SK-N-MC (cell line): Measurements from ENCODE around the gene TMCO5A.
"Not testable (repeated sequence)": the region's sequence is repeated elsewhere in the genome, so short reads cannot be mapped to it uniquely, and the experiment has no call there.

Source experiments
- DNase-seq: peaks from one replicate; pipeline ENCODE4 v3.0.0-alpha.2; 2011; ENCODE audit warnings: low read depth, low spot score
- H3K27ac ChIP-seq: fragments of 200-600 bp; sonication (generic); 2 replicates; pipeline ENCODE4 v1.5.1; 2016; ENCODE audit warnings: mixed run types
- H3K36me3 ChIP-seq: fragments of 200-600 bp; sonication (generic); 2 replicates; pipeline ENCODE4 v1.6.1; 2017; ENCODE audit warnings: antibody characterized with exemption, low read length, mixed read lengths; ENCODE audit not compliant: insufficient read depth
- H3K4me3 ChIP-seq: fragments of 200-600 bp; sonication (generic); 2 replicates; pipeline ENCODE4 v1.5.1; 2016
- H3K9ac ChIP-seq: fragments of 200-600 bp; sonication (generic); 2 replicates; pipeline ENCODE4 v1.8.0; 2017; ENCODE audit warnings: mixed run types, mixed read lengths; ENCODE audit not compliant: insufficient read length
- H3K9me3 ChIP-seq: fragments of 200-600 bp; sonication (generic); 2 replicates; pipeline ENCODE4 v1.6.1; 2017; ENCODE audit warnings: low read depth, mild to moderate bottlenecking, antibody characterized with exemption, low read length, moderate library complexity, mixed read lengths
- EZH2 ChIP-seq: fragments of 200-600 bp; sonication (generic); IDR thresholded peaks from one replicate; pipeline ENCODE4 v1.6.1; 2017; ENCODE audit warnings: antibody characterized with exemption
- FOXP2 ChIP-seq: optimal IDR thresholded peaks from 2 replicates; pipeline ENCODE3; 2011; ENCODE audit warnings: mild to moderate bottlenecking, moderate library complexity; ENCODE audit not compliant: insufficient read depth; ENCODE audit errors: extremely low read length, control extremely low read depth
- POLR2AphosphoS5 ChIP-seq: IDR thresholded peaks from 2 replicates; pipeline ENCODE4 v1.6.1; 2012; ENCODE audit warnings: mild to moderate bottlenecking, low read depth, low read length, borderline replicate concordance

The TMCO5A gene

GRCh38 chr15:37940876-37941275, 6.4 kb downstream of the TMCO5A start:
- no peak overlapping the region for H3K9ac ChIP-seq
- no peak for TF ChIP-seq FOXP2
- TF ChIP-seq EZH2 = no peak
- TF ChIP-seq POLR2AphosphoS5 = no peak
- H3K36me3 ChIP-seq = no peaks in the 10 kb centered on the region
- no peak overlapping the region for H3K4me3 ChIP-seq
- no peak for DNase-seq
- H3K27ac ChIP-seq = no peak overlapping the region
- H3K9me3 ChIP-seq = no peaks in the 10 kb centered on the region

- H3K4me3 ChIP-seq = no peak overlapping the region
- no peak for DNase-seq
- TF ChIP-seq EZH2 (no peak), FOXP2 (no peak), POLR2AphosphoS5 (no peak)
- no peaks in the 10 kb centered on the region for H3K36me3 ChIP-seq
- H3K27ac ChIP-seq = no peak overlapping the region
- H3K9me3 ChIP-seq = no peaks in the 10 kb centered on the region
- no peak overlapping the region for H3K9ac ChIP-seq
These were observed 7.3 kb downstream of the TMCO5A start for GRCh38 chr15:37941779-37942178.

- Histone ChIP-seq H3K9me3 (no peaks in the 10 kb centered on the region), H3K4me3 (no peak overlapping the region), H3K9ac (no peak overlapping the region), H3K27ac (no peak overlapping the region), H3K36me3 (no peaks in the 10 kb centered on the region)
- DNase-seq = no peak
- TF ChIP-seq FOXP2 (no peak), POLR2AphosphoS5 (no peak), EZH2 (no peak)
These were observed 17.6 kb downstream of the TMCO5A start for GRCh38 chr15:37951999-37952398.

GRCh38 chr15:37960742-37961141, 26.3 kb downstream of the TMCO5A start:
- not testable (repeated sequence) for H3K9ac ChIP-seq, H3K27ac ChIP-seq, H3K4me3 ChIP-seq

GRCh38 chr15:37967788-37968187, 33.3 kb downstream of the TMCO5A start:
- H3K4me3 ChIP-seq = no peak overlapping the region
- no peak overlapping the region for H3K27ac ChIP-seq
- no peak for TF ChIP-seq POLR2AphosphoS5
- TF ChIP-seq EZH2 = no peak
- no peak for TF ChIP-seq FOXP2
- no peaks in the 10 kb centered on the region for H3K9me3 ChIP-seq
- no peak overlapping the region for H3K9ac ChIP-seq
- no peak for DNase-seq
- no peaks in the 10 kb centered on the region for H3K36me3 ChIP-seq

More at GRCh38 chr15:37960742-37961141, 26.3 kb downstream of the TMCO5A start:
- DNase-seq, H3K36me3 ChIP-seq, H3K9me3 ChIP-seq: not testable (repeated sequence)

- no peak for TF ChIP-seq FOXP2
- no peak for TF ChIP-seq POLR2AphosphoS5
- no peak for TF ChIP-seq EZH2
- H3K9ac ChIP-seq = no peak overlapping the region
- no peak for DNase-seq
- H3K27ac ChIP-seq = no peak overlapping the region
- H3K9me3 ChIP-seq = no peaks in the 10 kb centered on the region
- H3K36me3 ChIP-seq = no peaks in the 10 kb centered on the region
- no peak overlapping the region for H3K4me3 ChIP-seq
These were observed 39.4 kb downstream of the TMCO5A start for GRCh38 chr15:37973856-37974255.

- no peaks in the 10 kb centered on the region for H3K36me3 ChIP-seq
- H3K9me3 ChIP-seq = no peaks in the 10 kb centered on the region
- DNase-seq = no peak
- no peak overlapping the region for H3K4me3 ChIP-seq
- no peak for TF ChIP-seq FOXP2
- TF ChIP-seq EZH2 = no peak
- no peak for TF ChIP-seq POLR2AphosphoS5
- no peak overlapping the region for H3K27ac ChIP-seq
- H3K9ac ChIP-seq = no peak overlapping the region
These were observed 43.8 kb downstream of the TMCO5A start for GRCh38 chr15:37978231-37978630.

- Histone ChIP-seq H3K4me3 (no peak overlapping the region), H3K9me3 (no peaks in the 10 kb centered on the region), H3K27ac (no peak overlapping the region), H3K9ac (no peak overlapping the region), H3K36me3 (no peaks in the 10 kb centered on the region)
- TF ChIP-seq EZH2 = no peak
- no peak for TF ChIP-seq FOXP2
- TF ChIP-seq POLR2AphosphoS5 = no peak
- no peak for DNase-seq
These were observed 45.4 kb downstream of the TMCO5A start for GRCh38 chr15:37979671-37980409.

GRCh38 chr15:37981201-37981600, 46.8 kb downstream of the TMCO5A start:
- Histone ChIP-seq H3K9me3 (no peaks in the 10 kb centered on the region), H3K9ac (no peak overlapping the region), H3K4me3 (no peak overlapping the region), H3K36me3 (no peaks in the 10 kb centered on the region), H3K27ac (no peak overlapping the region)
- no peak for DNase-seq
- TF ChIP-seq EZH2 (no peak), FOXP2 (no peak), POLR2AphosphoS5 (no peak)

GRCh38 chr15:37981775-37982174, 47.3 kb downstream of the TMCO5A start:
- Histone ChIP-seq H3K36me3 (no peaks in the 10 kb centered on the region), H3K27ac (no peak overlapping the region), H3K9ac (no peak overlapping the region), H3K9me3 (no peaks in the 10 kb centered on the region), H3K4me3 (no peak overlapping the region)
- TF ChIP-seq FOXP2 = no peak
- TF ChIP-seq EZH2 = no peak
- TF ChIP-seq POLR2AphosphoS5 = no peak
- DNase-seq = no peak
